Measurements from ENCODE around the gene DEPP1.
A peak's percentile ranks its signal among the peaks of the same experiment; 100 is the strongest.

Gene DEPP1

DNA sequence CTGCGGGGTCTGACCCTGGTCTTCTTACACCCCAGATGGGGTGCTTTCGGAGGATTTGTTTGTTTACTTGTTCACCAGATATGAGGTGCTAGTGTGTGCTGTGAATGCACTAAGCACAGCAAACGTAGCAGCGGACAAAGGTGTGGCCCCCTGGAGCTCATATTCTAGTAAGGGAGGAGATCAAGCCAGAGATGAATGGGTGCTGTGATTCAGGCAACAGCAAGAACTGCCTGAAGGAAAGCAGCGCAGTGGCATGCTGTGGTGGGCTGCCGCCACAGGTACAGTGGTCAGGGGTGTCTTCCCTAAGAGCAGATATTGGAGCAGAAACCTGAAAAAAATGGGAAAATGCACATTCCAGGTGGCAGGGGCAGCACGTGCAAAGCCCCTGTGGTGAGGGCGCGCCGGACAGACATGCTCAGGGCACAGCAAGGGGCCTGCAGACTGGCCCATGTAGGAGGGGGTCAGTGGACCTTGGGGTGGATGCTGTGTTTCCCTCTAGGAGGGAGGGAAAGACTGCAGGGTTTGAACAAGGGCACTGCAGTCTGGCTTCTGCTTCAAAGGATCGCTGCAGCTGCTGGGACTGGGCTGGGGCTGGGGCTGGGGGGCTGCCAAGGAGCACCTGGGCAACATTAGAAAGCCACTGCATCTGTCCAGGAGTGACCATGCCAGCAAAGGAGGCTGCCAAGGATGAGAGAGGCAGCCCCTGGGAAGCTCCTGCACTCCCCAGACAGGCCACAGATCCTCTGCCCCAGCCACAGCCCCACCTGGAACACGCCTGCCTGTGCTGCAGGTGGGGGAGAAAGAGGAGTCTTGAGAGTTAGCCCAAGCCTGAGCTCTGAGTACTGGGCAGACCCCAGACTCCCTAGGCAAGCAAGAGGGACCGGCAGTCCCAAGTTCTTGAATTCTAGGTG is 927 bp upstream of the DEPP1 start:
- DNase-seq (ENCODE audit: low spot score) = no peak

GRCh38 chr10:44978213-44978569 is 418 bp downstream of the DEPP1 start:
- no peak for DNase-seq (ENCODE audit: low spot score)

DNA sequence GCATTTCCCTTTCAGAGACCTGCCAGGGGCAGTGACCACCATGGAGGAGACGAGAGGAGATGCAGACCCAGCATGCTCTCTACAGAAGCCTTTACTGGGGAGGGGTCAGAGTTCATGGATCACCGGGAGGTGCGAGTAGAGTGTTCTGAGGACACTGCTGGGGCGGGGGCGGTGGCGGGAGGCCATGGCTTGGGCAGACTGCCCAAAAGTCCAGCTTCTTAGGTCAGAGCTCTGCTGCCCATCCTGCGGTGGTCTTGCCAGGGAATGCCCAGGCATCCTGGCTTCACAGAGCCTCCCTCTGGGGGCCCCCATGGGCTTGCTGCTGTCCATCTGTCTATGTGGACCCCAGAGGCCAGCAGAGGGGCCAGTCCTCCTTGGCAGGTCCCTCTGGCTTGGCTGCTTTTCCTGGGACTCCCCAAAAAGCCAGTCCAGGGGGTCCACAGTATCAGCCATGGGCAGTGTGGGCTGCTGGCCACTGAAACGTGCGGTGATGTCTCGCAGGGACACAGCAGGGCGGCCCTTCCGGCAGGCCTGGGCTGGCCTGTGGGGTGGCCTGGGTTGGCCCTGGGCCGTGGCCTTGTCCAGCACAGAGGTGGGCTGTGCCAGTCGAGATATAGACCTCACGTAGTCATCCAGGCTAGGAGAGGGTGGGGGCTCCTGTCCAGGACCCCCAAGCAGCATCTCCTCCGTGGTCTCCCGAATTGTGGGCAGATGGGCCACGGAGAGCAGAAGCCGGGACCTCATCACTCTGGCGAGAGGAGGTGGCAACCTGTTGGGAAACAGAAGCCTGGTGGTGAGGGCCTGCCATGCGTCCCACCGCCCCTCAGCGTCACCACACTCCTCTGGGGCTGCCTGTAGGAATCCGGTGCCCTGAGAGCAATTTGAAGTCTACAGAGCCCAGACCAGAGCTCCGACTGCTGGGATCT is 1.1 kb downstream of the DEPP1 start:
- no peak for DNase-seq (ENCODE audit: low spot score)

GRCh38 chr10:44976352-44977198 is 2.0 kb downstream of the DEPP1 start:
- no peak for DNase-seq (ENCODE audit: low spot score)

DNA sequence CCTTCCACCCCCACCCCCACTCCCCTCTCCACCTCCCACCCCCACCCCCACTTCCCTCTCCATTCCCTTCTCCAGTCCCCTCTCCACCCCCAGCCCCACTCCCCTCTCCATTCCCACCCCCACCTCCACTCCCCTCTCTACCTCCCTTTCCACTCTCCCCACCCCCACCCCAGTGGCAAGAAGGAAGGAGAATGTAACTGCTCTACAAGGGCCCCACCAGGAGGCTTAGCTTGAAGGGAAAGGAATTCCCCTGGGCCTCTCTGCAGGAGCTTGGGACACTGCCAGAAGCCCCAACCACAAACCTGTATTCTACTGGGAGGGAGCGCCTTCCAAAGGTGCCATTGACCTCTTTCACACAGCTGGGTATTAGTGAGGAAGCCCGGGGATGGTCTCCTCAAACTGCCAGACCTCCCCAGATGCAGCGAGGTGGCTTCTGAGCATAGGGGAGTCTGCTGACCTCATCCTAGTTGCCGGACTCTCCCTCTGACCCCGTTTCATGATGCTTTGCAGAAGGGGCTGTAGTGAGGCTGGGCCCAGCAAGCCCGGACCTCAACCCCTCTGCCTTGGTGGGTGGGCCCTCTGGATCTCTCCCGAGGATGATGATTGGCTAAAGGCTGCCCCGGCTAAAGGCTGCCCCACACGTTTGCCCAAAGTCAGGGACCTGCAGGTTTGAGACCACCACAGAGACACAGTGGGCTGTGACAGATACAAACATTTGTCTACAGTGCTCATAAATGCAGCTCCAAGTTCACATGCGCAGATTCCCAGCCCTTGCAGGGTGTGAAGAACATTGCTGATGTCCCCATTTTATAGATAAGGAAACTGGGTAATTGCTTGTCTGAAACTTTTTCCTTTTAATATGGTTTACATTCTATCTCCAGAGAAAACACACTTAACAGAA is 2.9 kb downstream of the DEPP1 start:
- DNase-seq (ENCODE audit: low spot score) = no peak

GRCh38 chr10:44974628-44975430 is 3.8 kb downstream of the DEPP1 start:
- DNase-seq (ENCODE audit: low spot score) = peak; percentile 35

DNA sequence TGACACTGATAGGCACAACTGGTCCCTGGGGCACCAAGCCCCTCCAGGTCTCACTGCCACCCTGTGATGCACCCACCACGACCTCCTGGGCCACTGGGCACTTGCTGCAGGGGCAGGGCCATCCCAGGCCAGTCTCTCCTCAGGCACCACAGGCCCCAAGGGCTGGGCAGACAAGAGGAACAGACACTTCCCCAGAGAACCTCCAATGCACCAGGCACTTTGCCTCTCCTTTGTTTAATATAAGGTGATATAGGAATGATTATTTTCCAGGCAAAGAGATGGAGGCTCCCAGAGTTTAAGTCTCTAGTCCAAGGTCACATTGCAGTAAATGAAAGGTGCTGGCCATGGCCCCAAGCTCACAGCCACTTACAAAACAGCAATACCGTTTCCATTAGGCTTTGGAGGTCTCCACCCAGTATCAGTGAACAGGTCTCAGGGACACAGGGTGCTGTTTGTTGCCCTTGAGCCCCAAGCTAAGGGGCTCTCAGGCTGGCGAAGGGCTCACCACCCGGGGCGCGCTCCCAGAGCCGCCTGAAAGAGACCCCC is 4.5 kb downstream of the DEPP1 start:
- no peak for DNase-seq (ENCODE audit: low spot score)

- DNase-seq (ENCODE audit: low spot score) = no peak
Observed at GRCh38 chr10:44973323-44974081, 5.1 kb downstream of the DEPP1 start.

GRCh38 chr10:44972874-44973306 is 5.7 kb downstream of the DEPP1 start:
- DNase-seq (ENCODE audit: low spot score) = no peak

GRCh38 chr10:44971935-44972757 is 6.5 kb downstream of the DEPP1 start:
- no peak for DNase-seq (ENCODE audit: low spot score)

DNA sequence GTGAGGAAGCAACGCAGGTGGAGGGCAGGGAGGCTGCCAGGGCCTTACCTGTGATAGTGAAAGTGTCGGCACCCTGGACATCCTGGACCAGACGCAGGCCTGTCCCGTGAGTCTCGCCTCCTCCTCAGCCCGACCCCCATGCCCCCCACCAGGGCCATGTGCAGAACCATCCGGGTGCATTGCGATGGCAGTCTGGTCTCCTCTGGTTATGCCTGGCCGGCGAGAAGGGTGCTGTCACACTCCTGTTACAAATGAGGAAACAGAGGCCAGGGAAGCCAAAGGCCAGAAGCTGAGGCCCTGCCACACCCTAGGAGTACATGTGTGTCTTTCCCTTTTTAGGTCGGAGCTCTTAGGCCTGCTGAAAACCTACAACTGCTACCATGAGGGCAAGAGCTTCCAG is 7.2 kb downstream of the DEPP1 start:
- DNase-seq (ENCODE audit: low spot score) = no peak

DNA sequence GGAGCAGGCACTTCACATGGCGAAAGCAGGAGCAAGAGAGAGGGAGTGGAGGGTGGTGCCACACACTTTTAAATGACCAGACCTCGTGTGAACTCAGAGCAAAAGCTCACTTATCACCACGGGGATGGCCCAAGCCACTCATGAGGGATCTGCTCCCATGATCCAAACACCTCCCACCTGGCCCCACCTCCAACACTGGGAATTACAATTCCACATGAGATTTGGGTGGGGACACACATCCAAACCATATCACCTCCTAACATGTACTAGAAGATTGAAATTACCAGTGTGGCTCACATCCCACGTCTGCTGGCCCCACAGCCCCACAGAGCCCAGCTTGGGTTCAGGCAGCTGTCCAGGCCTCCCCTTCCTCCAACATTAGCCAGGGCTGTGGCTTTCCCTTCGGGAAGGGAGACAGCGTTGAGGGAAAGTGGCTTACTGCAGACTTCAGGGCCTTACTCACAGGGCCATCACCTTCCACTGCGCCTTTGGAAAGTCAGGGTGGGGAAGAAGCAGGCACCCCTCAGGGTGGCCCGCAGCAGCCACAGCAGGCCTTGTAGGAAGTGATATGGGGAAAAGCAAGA is 7.7 kb downstream of the DEPP1 start:
- DNase-seq (ENCODE audit: low spot score) = no peak

DNA sequence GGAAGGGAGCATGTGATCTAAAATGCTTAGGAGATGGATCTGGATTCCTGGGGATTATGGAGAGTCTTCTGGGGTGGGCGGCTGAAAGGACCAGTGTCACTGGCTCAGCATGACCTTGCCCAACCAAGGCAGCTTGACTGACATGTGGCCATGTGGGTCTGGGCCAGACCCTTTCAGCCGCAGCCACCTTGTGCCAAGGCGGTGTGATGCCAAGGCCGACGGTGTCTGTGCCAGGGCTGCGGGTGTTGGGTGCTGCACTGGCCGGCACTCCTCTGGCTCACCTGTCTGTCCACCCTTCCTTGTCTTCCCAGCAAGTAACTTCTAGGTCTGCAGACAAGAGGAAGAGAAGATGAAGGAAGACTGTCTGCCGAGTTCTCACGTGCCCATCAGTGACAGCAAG is 8.8 kb downstream of the DEPP1 start:
- DNase-seq (ENCODE audit: low spot score) = no peak

DNA sequence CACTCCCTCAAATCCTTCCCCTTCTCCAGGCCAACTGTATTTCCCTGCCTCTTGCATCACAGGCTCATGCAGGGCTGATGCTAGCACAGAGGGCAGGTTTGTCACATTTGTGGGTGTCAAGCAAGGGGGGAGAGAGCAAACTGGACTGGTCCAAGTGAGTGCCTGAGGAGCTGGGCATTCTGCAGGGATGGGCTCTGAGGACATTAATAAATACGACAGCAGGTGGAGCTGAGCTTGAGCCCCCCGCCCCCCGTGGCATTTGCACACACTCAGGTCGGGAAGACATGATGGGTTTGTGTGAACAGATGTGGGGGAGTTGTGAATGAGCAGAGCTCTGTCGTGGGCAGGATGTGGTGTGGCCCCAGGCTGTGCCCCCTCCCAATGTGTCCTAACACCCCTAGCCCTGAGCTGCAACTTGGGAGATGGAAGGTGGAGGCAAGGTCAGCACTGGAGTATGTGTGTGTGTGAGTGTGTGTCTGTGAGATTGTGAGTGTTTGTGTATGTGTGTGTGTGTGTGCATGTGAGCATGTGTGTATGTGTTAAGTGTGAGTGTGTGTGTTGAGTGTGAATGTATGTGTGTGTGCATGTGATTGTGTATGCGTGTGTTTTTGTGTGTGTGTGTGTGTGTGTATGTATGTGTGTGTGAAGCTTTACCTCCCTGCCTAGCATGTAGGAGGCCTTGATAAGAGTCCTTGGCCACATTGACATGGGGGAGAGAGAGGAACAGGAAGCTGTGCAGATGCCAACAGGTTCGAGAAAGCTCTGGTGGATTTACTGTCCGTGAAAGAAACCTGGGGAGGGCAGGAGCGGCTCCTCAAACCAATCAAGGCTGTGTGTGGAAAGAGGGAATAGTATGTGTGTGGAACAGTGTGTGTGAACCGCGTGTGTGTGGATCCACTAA is 9.9 kb downstream of the DEPP1 start:
- no peak for DNase-seq (ENCODE audit: low spot score)

DNA sequence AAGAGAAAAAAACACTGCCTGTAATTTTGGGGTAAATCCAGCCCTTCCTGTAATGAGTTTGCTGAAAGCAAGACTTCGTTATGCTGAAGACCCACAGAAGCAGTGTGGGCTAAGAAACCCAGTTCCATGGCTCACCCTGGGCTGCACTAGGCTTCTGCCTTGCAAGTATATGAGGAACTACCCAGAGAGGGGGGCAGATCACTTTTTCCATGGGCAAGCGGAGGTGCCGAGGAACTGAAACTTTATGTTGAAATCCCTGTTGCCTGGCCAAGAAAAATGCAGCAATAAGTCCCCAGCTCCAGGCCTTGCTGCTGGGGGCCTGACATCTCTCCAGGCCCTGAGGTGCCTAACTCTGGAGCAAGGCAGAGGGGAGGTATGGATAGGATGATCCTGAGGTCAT is 10.5 kb downstream of the DEPP1 start:
- no peak for DNase-seq (ENCODE audit: low spot score)

- DNase-seq (ENCODE audit: low spot score) = no peak
Observed at GRCh38 chr10:44967616-44968015, 11.0 kb downstream of the DEPP1 start.
